CD4-positive, CD25-positive, alpha-beta regulatory T cell (primary cell): ENCODE results near the gene MAD2L1BP. TPM values are rescaled to one million over a fixed set of nuclear protein-coding genes. Genes with fewer than 3 reads are reported as not detected.

Experiments used
- ATAC-seq, 2 donors: fragments of 150-1000 bp; cut with Tn5 transposase; one replicate each; pipeline ENCODE4 v1.10.0; 2021; ENCODE audit warnings: low read depth in 2 of 2, moderate number of reproducible peaks in 2 of 2, moderate library complexity in 1 of 2
- DNase-seq, 3 donors: peaks; one replicate each; pipeline versions ENCODE4 v3.0.0 to v3.0.0-alpha.2; 2012 to 2022; ENCODE audit warnings: mixed read lengths in 1 of 3
- H3K27ac ChIP-seq: one replicate; pipeline ENCODE4 v1.7.0; 2013; ENCODE audit warnings: mild to moderate bottlenecking, low read length; ENCODE audit not compliant: insufficient read depth, poor library complexity, severe bottlenecking
- H3K27me3 ChIP-seq: one replicate; pipeline ENCODE4 v1.7.0; 2013; ENCODE audit warnings: low read length; ENCODE audit not compliant: control insufficient read depth, insufficient read depth
- H3K36me3 ChIP-seq: one replicate; pipeline ENCODE4 v1.7.0; 2013; ENCODE audit warnings: mild to moderate bottlenecking, low read length, moderate library complexity; ENCODE audit not compliant: control insufficient read depth, insufficient read depth
- H3K4me1 ChIP-seq: 2 replicates; pipeline ENCODE4 v1.7.0; 2013; ENCODE audit warnings: mild to moderate bottlenecking, low read length; ENCODE audit not compliant: insufficient read depth, control insufficient read depth, poor library complexity, severe bottlenecking
- H3K4me3 ChIP-seq: one replicate; pipeline ENCODE4 v1.7.0; 2013; ENCODE audit warnings: low read depth, mild to moderate bottlenecking, low read length, moderate library complexity
- H3K9me3 ChIP-seq, 2 experiments: 1 replicate in 1 of 2; 2 replicates in 1 of 2; pipeline ENCODE4 v1.7.0; 2013; ENCODE audit warnings: low read length in 2 of 2, mild to moderate bottlenecking in 1 of 2, moderate library complexity in 1 of 2; ENCODE audit not compliant: control insufficient read depth in 2 of 2
- H3K27ac Mint-ChIP-seq, 3 donors: one replicate each; pipeline ENCODE4 v1.8.0; 2020 to 2022; ENCODE audit warnings: mild to moderate bottlenecking in 3 of 3, mixed read lengths in 3 of 3, moderate library complexity in 2 of 3
- H3K27me3 Mint-ChIP-seq: one replicate; pipeline ENCODE4 v1.8.0; 2022; ENCODE audit warnings: mild to moderate bottlenecking, mixed read lengths
- H3K36me3 Mint-ChIP-seq: one replicate; pipeline ENCODE4 v1.8.0; 2020; ENCODE audit warnings: mixed read lengths
- H3K4me1 Mint-ChIP-seq, 4 donors: one replicate each; pipeline ENCODE4 v1.8.0; 2020 to 2022; ENCODE audit warnings: mixed read lengths in 4 of 4, mild to moderate bottlenecking in 1 of 4
- H3K4me3 Mint-ChIP-seq, 4 donors: one replicate each; pipeline ENCODE4 v1.8.0; 2020 to 2022; ENCODE audit warnings: mild to moderate bottlenecking in 4 of 4, mixed read lengths in 4 of 4, moderate library complexity in 3 of 4
- H3K9me3 Mint-ChIP-seq, 7 donors: one replicate each; pipeline ENCODE4 v1.8.0; 2020 to 2022; ENCODE audit warnings: mixed read lengths in 7 of 7, mild to moderate bottlenecking in 3 of 7, moderate library complexity in 2 of 7
- polyA plus RNA-seq, 4 donors: library from polyadenylated mRNA; unstranded; fragments of 300-500 nt; fragmentation: Illumina TruSeq; gene quantifications; one replicate each; pipeline ENCODE4 v1.2.3, GENCODE V29; 2021
- total RNA-seq: library from RNA; stranded (reverse); gene quantifications from one replicate; pipeline ENCODE4 v1.2.3, GENCODE V29; 2022

Gene MAD2L1BP
- total and polyA plus RNA-seq, 5 donors from 2014 or later: 24.8 to 38.6 (median 29.7) TPM

DNA sequence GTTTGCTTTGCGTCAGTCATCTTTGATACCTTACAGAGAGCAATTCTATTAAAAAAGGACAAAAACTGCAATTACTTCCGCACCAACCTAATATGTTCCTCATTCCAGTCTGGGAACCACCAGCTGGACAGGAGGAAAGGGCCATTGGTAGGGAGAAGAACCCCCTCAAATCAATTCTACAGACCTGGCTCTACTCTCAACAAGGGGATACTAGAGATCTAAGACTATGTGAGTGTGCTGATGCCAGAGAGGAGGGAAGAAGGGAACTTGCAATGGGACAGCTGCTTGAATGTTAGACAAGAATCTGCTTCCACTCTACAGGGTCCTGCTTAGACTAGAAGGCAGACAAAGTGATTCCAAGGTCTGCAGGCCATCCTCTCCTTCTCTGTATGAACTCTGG lies 38.7 kb downstream of the MAD2L1BP start:
- no peak overlapping the region for H3K4me3 Mint-ChIP-seq
- Histone ChIP-seq H3K4me3 (no peak overlapping the region), H3K36me3 (peaks cover 78% of the 10 kb centered on the region), H3K27me3 (no peaks in the 10 kb centered on the region), H3K4me1 (no peaks in the 10 kb centered on the region), H3K27ac (no peak overlapping the region), H3K9me3 (no peaks in the 10 kb centered on the region)
- H3K27ac Mint-ChIP-seq: no peak overlapping the region
- H3K36me3 Mint-ChIP-seq: peaks cover 23% of the 10 kb centered on the region
- DNase-seq: no peak
- no peaks in the 10 kb centered on the region for H3K27me3 Mint-ChIP-seq
- ATAC-seq: no peak
- H3K9me3 Mint-ChIP-seq: no peaks in the 10 kb centered on the region
- H3K4me1 Mint-ChIP-seq: peaks cover 1 to 6% (median 5%) of the 10 kb centered on the region in 4 donors

- H3K27ac Mint-ChIP-seq: no peak overlapping the region
- no peak for DNase-seq
- H3K9me3 Mint-ChIP-seq: no peaks in the 10 kb centered on the region
- no peak overlapping the region for H3K4me3 Mint-ChIP-seq
- H3K4me3 ChIP-seq: no peak overlapping the region
- H3K36me3 Mint-ChIP-seq: peaks cover 23% of the 10 kb centered on the region
- H3K27me3 Mint-ChIP-seq: no peaks in the 10 kb centered on the region
- H3K27me3 ChIP-seq: no peaks in the 10 kb centered on the region
- peaks cover 1 to 5% (median 4%) of the 10 kb centered on the region in 4 donors for H3K4me1 Mint-ChIP-seq
- H3K27ac ChIP-seq: no peak overlapping the region
- H3K4me1 ChIP-seq: no peaks in the 10 kb centered on the region
- H3K9me3 ChIP-seq: no peaks in the 10 kb centered on the region
- no peak for ATAC-seq
- H3K36me3 ChIP-seq: peaks cover 82% of the 10 kb centered on the region
These were observed 39.3 kb downstream of the MAD2L1BP start for GRCh38 chr6:43674921-43675320.

- no peak for DNase-seq
- peak overlapping the region in 1 of 3 donors; percentile 20 for H3K27ac Mint-ChIP-seq
- Histone ChIP-seq H3K27me3 (no peaks in the 10 kb centered on the region), H3K27ac (no peak overlapping the region), H3K4me1 (no peaks in the 10 kb centered on the region), H3K36me3 (peaks cover 89% of the 10 kb centered on the region), H3K9me3 (no peaks in the 10 kb centered on the region), H3K4me3 (no peak overlapping the region)
- H3K9me3 Mint-ChIP-seq: no peaks in the 10 kb centered on the region
- no peaks in the 10 kb centered on the region for H3K27me3 Mint-ChIP-seq
- H3K4me3 Mint-ChIP-seq: no peak overlapping the region
- peaks cover 28% of the 10 kb centered on the region for H3K36me3 Mint-ChIP-seq
- H3K4me1 Mint-ChIP-seq: peaks cover 0 to 11% (median 6%) of the 10 kb centered on the region in 4 donors
- ATAC-seq: no peak
These were observed 41.4 kb downstream of the MAD2L1BP start for GRCh38 chr6:43676962-43677606.

DNA sequence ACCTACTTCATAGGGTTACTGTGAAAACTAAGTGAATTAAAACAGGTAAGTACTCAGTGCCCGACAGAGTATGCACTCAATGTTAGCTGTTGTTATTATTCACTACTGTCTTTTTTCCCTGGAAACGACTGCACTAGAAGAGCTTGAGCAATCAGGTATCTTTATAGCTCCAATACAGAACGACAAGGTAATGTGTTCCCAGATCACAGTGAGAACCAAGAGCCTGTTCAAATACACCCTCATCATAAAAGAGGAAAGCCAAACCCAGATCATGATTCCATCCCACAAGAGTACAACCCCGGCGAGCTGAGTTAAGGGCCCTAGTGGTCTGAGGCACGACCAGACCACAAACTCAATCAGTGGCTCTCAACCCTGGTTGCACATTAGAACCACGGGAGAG lies 42.1 kb downstream of the MAD2L1BP start:
- no peaks in the 10 kb centered on the region for H3K27me3 ChIP-seq
- H3K4me3 ChIP-seq: no peak overlapping the region
- Mint-ChIP-seq H3K9me3 (no peaks in the 10 kb centered on the region), H3K4me3 (no peak overlapping the region), H3K27me3 (no peaks in the 10 kb centered on the region), H3K36me3 (peaks cover 28% of the 10 kb centered on the region), H3K4me1 (peaks cover 0 to 17% (median 10%) of the 10 kb centered on the region in 4 donors), H3K27ac (peak overlapping the region in 1 of 3 donors; percentile 59)
- no peak for DNase-seq
- H3K36me3 ChIP-seq: peaks cover 85% of the 10 kb centered on the region
- ATAC-seq: no peak
- no peaks in the 10 kb centered on the region for H3K4me1 ChIP-seq
- H3K27ac ChIP-seq: no peak overlapping the region
- H3K9me3 ChIP-seq: no peaks in the 10 kb centered on the region

DNA sequence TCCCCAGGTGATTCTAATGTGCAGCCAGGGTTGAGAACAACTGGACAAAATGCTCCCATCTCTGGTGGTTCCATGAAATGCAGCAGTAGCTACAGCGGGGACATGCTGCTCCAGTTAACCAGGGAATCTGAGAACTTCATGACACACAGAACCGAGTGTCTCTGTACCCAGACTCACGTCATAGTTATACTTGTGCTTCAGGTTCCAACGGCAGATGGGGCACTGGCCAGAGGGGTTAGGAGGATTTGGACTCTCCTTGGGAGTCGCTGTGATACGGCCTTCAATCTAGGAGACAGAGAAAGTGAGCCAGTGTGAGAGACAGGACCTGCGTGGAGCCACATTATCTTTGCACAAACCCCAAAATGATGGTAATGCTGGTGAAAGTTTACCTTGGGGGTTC lies 42.7 kb downstream of the MAD2L1BP start:
- DNase-seq (no peak), ATAC-seq (no peak)
- H3K27me3 Mint-ChIP-seq: no peaks in the 10 kb centered on the region
- Histone ChIP-seq H3K4me1 (no peaks in the 10 kb centered on the region), H3K4me3 (no peak overlapping the region), H3K27me3 (no peaks in the 10 kb centered on the region), H3K9me3 (no peaks in the 10 kb centered on the region), H3K27ac (no peak overlapping the region), H3K36me3 (peaks cover 82% of the 10 kb centered on the region)
- H3K4me3 Mint-ChIP-seq: no peak overlapping the region
- H3K4me1 Mint-ChIP-seq: peaks cover 5 to 22% (median 16%) of the 10 kb centered on the region in 4 donors
- no peak overlapping the region for H3K27ac Mint-ChIP-seq
- H3K36me3 Mint-ChIP-seq: peaks cover 31% of the 10 kb centered on the region
- no peaks in the 10 kb centered on the region for H3K9me3 Mint-ChIP-seq

- DNase-seq (no peak), ATAC-seq (no peak)
- Histone ChIP-seq H3K9me3 (no peaks in the 10 kb centered on the region), H3K27ac (no peak overlapping the region), H3K4me3 (no peak overlapping the region), H3K36me3 (peaks cover 79% of the 10 kb centered on the region), H3K4me1 (no peaks in the 10 kb centered on the region), H3K27me3 (no peaks in the 10 kb centered on the region)
- no peak overlapping the region for H3K4me3 Mint-ChIP-seq
- H3K27ac Mint-ChIP-seq: no peak overlapping the region
- peaks cover 36% of the 10 kb centered on the region for H3K36me3 Mint-ChIP-seq
- H3K9me3 Mint-ChIP-seq: no peaks in the 10 kb centered on the region
- H3K27me3 Mint-ChIP-seq: no peaks in the 10 kb centered on the region
- H3K4me1 Mint-ChIP-seq: peaks cover 5 to 30% (median 22%) of the 10 kb centered on the region in 4 donors
These were observed 43.4 kb downstream of the MAD2L1BP start for GRCh38 chr6:43679057-43679456.

DNA sequence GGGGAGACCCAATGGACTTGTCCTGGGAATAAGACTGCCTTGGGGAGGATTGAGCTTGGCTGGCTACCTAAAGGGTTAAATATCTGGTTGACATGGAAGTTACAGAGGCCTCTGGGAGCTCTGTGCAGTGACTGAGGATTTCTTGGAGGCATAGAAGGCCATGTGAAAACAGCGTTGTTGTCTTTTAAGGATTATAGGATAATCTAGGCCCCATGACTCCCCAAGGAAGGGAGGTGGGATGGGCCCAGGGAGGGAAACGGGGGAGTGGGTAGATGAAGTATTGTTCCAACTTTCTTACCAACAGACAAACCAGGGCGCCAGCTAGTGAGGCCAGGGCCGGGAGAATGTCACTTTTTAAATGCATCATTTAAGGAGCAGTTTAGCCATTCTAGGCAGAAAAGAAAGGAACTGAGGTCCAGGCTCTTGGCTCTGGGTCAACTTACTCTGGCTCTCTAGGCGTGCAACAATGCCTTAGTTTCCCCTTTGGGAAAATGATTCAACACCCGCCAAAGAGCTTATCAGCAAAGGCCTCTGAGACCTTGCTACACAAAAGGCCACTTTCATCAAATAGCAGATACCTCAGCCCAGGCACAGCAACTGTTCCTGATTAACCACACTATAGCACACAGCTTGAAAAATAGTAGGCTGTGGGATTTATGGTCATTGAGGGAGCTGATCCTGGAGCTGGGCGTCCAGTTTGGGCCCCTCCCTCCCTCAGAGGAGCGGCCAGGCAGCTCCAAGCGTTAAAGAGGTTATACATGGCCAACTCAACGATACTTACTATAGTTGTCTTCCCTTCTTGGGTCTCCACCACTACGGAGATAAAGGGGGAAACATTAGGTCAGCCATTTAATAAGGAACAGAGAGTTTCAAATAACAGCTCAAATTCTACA lies 44.9 kb downstream of the MAD2L1BP start:
- Histone ChIP-seq H3K9me3 (no peaks in the 10 kb centered on the region), H3K27me3 (no peaks in the 10 kb centered on the region), H3K4me3 (no peak overlapping the region), H3K4me1 (no peaks in the 10 kb centered on the region), H3K36me3 (peaks cover 64% of the 10 kb centered on the region), H3K27ac (no peak overlapping the region)
- DNase-seq: no peak
- Mint-ChIP-seq H3K4me1 (peaks cover 11 to 45% (median 31%) of the 10 kb centered on the region in 4 donors), H3K36me3 (peaks cover 28% of the 10 kb centered on the region), H3K27me3 (no peaks in the 10 kb centered on the region), H3K9me3 (no peaks in the 10 kb centered on the region), H3K27ac (peak overlapping the region in 1 of 3 donors; percentile 58), H3K4me3 (no peak overlapping the region)
- ATAC-seq: no peak
